ENCODE measurements around the gene DPEP3. TPM values are rescaled to one million over a fixed set of nuclear protein-coding genes. Genes with fewer than 3 reads are reported as not detected.

The DPEP3 gene, protein sequence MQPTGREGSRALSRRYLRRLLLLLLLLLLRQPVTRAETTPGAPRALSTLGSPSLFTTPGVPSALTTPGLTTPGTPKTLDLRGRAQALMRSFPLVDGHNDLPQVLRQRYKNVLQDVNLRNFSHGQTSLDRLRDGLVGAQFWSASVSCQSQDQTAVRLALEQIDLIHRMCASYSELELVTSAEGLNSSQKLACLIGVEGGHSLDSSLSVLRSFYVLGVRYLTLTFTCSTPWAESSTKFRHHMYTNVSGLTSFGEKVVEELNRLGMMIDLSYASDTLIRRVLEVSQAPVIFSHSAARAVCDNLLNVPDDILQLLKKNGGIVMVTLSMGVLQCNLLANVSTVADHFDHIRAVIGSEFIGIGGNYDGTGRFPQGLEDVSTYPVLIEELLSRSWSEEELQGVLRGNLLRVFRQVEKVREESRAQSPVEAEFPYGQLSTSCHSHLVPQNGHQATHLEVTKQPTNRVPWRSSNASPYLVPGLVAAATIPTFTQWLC
- not detected for total RNA-seq

DNA sequence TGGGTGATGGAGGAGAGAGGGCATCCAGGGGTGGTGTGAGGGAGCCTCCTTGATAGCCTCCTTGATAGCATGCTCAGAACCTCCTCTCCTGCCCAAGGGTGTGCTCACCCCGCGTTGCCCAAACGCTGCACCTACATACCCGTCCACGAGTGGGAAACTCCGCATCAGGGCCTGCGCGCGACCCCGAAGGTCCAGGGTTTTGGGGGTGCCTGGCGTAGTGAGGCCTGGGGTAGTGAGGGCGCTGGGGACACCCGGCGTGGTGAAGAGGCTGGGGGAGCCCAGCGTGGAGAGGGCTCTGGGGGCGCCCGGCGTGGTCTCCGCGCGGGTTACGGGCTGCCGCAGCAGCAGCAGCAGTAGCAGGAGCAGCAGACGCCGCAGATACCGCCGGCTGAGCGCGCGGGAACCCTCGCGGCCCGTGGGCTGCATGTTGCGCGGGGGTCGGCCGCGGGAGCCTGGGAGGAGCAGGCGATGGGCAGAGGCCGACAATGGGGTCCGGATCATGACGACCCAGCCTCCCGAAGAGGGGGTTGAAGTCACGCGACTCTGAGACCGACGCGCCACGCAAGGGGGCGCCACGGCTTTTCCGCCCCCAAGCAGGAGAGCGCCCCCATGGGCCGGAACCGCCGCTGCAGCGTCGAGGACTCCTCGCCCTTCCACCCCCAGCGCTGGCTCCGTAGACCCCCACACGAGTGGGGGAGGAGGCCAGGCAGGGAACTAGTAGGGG is at the start of gene DPEP3:
Gene DPEP3 (minus strand): TSS at position 545 of the 724 bp plus-strand sequence. CDS start 119 bp downstream, at position 426.
- intact Hi-C loops (cut with DNase I) = no loop called here
- no peak within 1 kb of the TSS for H3K4me3 ChIP-seq
- H3K36me3 ChIP-seq = no peaks in the 10 kb centered on the region
- no peaks in the 10 kb centered on the region for H3K27me3 ChIP-seq
- no peaks in the 10 kb centered on the region for H3K9me3 ChIP-seq
- peaks cover 7% of the 10 kb centered on the region for H3K4me1 ChIP-seq
- TF ChIP-seq, protein P1, sequence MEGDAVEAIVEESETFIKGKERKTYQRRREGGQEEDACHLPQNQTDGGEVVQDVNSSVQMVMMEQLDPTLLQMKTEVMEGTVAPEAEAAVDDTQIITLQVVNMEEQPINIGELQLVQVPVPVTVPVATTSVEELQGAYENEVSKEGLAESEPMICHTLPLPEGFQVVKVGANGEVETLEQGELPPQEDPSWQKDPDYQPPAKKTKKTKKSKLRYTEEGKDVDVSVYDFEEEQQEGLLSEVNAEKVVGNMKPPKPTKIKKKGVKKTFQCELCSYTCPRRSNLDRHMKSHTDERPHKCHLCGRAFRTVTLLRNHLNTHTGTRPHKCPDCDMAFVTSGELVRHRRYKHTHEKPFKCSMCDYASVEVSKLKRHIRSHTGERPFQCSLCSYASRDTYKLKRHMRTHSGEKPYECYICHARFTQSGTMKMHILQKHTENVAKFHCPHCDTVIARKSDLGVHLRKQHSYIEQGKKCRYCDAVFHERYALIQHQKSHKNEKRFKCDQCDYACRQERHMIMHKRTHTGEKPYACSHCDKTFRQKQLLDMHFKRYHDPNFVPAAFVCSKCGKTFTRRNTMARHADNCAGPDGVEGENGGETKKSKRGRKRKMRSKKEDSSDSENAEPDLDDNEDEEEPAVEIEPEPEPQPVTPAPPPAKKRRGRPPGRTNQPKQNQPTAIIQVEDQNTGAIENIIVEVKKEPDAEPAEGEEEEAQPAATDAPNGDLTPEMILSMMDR (IDR thresholded peaks at IDR 0.05) = no peak
- H3K9ac ChIP-seq (ENCODE audit: low read depth in 2 of 2, low read length in 2 of 2) = no peak within 1 kb of the TSS
- no peak within 1 kb of the TSS for H3K27ac ChIP-seq
- DNase-seq = no peak

DNA sequence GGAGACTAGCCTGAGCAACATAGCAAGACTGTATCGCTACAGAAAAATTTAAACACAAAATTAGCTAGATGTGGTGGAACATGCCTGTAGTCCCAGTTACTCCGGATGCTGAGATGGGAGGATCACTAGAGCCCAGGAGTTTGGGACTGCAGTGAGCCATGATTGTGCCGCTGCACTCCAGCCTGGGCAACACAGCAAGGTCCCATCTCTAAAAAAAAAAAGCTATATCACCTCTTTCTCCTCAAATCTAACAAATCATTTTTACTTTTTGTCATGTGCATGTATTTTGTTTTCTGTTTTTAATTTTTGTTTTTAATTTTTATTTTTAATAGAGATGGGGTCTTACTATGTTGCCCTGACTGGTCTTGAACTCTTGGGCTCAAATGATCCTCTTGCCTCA is 48.7 kb upstream of the DPEP3 start:
- Histone ChIP-seq H3K36me3 (no peaks in the 10 kb centered on the region), H3K9ac (ENCODE audit: low read depth in 2 of 2, low read length in 2 of 2) (no peak overlapping the region), H3K4me1 (peaks cover 3% of the 10 kb centered on the region), H3K27ac (no peak overlapping the region), H3K9me3 (no peaks in the 10 kb centered on the region), H3K4me3 (no peak overlapping the region), H3K27me3 (no peaks in the 10 kb centered on the region)
- DNase-seq = no peak
- TF ChIP-seq, protein P1 (IDR thresholded peaks at IDR 0.05) = no peak
- intact Hi-C loops (cut with DNase I) = no loop called here

DNA sequence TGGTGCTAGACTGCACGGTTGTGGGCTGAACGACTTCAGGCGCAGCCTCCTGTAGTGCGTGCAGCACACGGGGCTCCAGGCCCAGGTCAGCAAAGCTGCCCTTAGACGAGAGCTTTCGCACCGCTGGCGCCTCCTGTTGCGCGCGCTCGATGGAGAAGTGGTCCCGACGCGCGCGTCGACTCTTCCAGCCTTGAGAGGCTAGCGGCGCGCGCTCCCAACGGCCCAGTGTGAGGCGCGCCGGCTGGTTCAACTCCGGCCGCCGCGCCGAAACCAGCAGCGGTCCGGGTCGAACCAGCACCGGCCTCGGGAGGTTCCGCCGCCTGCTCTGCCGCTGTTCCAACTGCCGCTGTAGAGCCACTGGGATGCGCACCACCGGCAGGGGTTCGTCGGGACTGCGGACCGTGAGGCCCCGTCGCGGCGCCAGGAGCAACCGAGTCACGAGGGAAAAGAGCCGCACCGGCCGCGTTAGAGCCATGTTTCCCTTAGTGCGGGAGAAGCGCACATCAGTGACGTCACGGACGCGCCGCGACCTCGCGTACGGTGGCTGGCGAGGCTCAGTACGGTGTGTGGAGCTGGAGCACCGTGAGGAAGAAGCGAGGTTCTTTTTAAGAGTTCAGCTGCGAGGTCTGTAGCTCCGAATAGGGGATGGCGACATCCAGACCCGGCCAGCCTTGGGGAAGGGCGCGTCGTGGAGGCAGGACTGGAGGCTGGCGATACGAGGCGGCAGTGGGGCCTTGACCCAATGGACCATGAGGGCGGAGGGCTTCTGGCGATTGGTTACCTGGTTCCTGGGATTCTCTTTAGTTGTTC is 42.6 kb upstream of the DPEP3 start, which contains the start of the genes DDX28 and DUS2:
Gene DDX28 (minus strand): TSS at position 505 of the 810 bp plus-strand sequence. CDS start 30 bp downstream, at position 475.
Gene DUS2 (plus strand): TSS at position 557 of the 810 bp plus-strand sequence. CDS start 14,740 bp downstream, outside the sequence.
- intact Hi-C loops (cut with DNase I) = no loop called here
- Histone ChIP-seq H3K9ac (ENCODE audit: low read depth in 2 of 2, low read length in 2 of 2) (peak within 1 kb of the TSS; percentile 89 to 92), H3K27ac (peak within 1 kb of the TSS; percentile 71), H3K4me3 (peak within 1 kb of the TSS; percentile 98), H3K27me3 (no peaks in the 10 kb centered on the region), H3K36me3 (no peaks in the 10 kb centered on the region), H3K9me3 (no peaks in the 10 kb centered on the region), H3K4me1 (peaks cover 17% of the 10 kb centered on the region)
- peak; percentile 96 for DNase-seq
- TF ChIP-seq, protein P1 (IDR thresholded peaks at IDR 0.05) = no peak

DNA sequence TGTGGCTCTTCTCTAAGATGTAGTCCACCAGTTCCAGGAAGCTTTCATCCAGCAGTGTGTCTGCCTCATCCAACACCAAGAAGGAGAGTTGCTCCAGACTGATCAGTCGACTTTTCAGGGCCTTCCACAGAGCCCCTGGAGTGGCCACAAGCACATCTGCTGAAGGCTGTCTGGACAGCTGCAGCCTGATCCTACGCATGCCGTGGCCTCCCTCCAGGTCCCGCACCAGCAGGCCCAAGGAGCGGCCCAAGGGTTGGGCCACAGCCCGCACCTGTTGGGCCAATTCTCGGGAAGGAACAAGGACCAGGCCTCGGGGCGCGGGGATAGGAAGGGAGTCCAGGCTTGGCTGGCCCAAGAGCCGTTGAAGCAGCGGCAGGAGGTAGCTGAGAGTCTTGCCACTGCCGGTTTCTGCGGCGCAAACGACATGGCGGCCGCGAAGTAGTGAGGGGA is 42.0 kb upstream of the DPEP3 start:
- DNase-seq = no peak
- intact Hi-C loops (cut with DNase I) = no loop called here

More for the DNA sequence above, 42.0 kb upstream of the DPEP3 start:
- peaks cover 17% of the 10 kb centered on the region for H3K4me1 ChIP-seq
- H3K4me3 ChIP-seq = peak overlapping the region; percentile 98
- H3K9ac ChIP-seq (ENCODE audit: low read depth in 2 of 2, low read length in 2 of 2) = peak overlapping the region; percentile 89 to 92
- TF ChIP-seq, protein P1 (IDR thresholded peaks at IDR 0.05) = no peak
- no peak overlapping the region for H3K27ac ChIP-seq
- H3K36me3 ChIP-seq = no peaks in the 10 kb centered on the region
- no peaks in the 10 kb centered on the region for H3K27me3 ChIP-seq
- no peaks in the 10 kb centered on the region for H3K9me3 ChIP-seq

All from colonic mucosa (tissue), 4 donors.